ENCODE data around the gene SLC9A9. TPM values are rescaled to one million over a fixed set of nuclear protein-coding genes. Genes with fewer than 3 reads are reported as not detected.

The SLC9A9 gene
- polyA plus RNA-seq, 1 donor from 2014 or later, result 0.54 TPM

- H3K9me3 ChIP-seq (ENCODE audit: low read length), result no peaks in the 10 kb centered on the region
- H3K4me2 ChIP-seq (ENCODE audit: low read length), result no peak overlapping the region
- H2AFZ ChIP-seq (ENCODE audit: low read depth, low read length), result no peak overlapping the region
- H3K27ac ChIP-seq (ENCODE audit: low read length), result no peak overlapping the region
- TF ChIP-seq TAF1 (IDR thresholded peaks at IDR 0.05; ENCODE audit: low read depth) (no peak), POLR2AphosphoS5 (IDR thresholded peaks at IDR 0.05) (no peak), CTCF (IDR thresholded peaks at IDR 0.05; ENCODE audit: poor library complexity, severe bottlenecking) (no peak), MXI1 (conservative IDR thresholded peaks at IDR 0.05; ENCODE audit: poor library complexity, severe bottlenecking) (no peak), REST (IDR thresholded peaks at IDR 0.05; ENCODE audit: borderline replicate concordance) (no peak), SMC3 (conservative IDR thresholded peaks at IDR 0.05; ENCODE audit: poor library complexity) (no peak), EZH2 (IDR thresholded peaks at IDR 0.05; ENCODE audit: borderline replicate concordance, insufficient read depth, low read length, poor library complexity, severe bottlenecking) (no peak), EP300 (conservative IDR thresholded peaks at IDR 0.05; ENCODE audit: poor library complexity, severe bottlenecking) (no peak), RAD21 (conservative IDR thresholded peaks at IDR 0.05) (no peak)
- H3F3A ChIP-seq (ENCODE audit: insufficient read depth, low read length, poor library complexity, severe bottlenecking), result no peaks in the 10 kb centered on the region
- no peak overlapping the region for H3K9ac ChIP-seq (ENCODE audit: low read length)
- H3K36me3 ChIP-seq (ENCODE audit: insufficient read depth, low read length), result no peaks in the 10 kb centered on the region
- no peaks in the 10 kb centered on the region for H3K79me2 ChIP-seq (replicated peaks; ENCODE audit: insufficient read depth, low read length)
- H3K9me2 ChIP-seq (ENCODE audit: insufficient read depth, low read length), result no peaks in the 10 kb centered on the region
- H3K27me3 ChIP-seq (ENCODE audit: insufficient read depth, low read depth, low read length), result no peaks in the 10 kb centered on the region
- no peak overlapping the region for H3K4me3 ChIP-seq (ENCODE audit: low read length)
- no peaks in the 10 kb centered on the region for H4K20me1 ChIP-seq (ENCODE audit: insufficient read depth)
These were observed 631.5 kb downstream of the SLC9A9 start for GRCh38 chr3:143216709-143217182.

Other genes with a start within 250 kb of the SLC9A9 start
- 9.5 and 9.7 TPM in 2 replicates for gene DIPK2A, start 123.4 kb upstream of the SLC9A9 start, polyA plus RNA-seq